ENCODE data around the gene DPP6. TPM values are rescaled to one million over a fixed set of nuclear protein-coding genes. Genes with fewer than 3 reads are reported as not detected.

Gene DPP6
- polyA plus RNA-seq, 4 donors = 42.7 to 61.2 (median 48.9) TPM

DNA sequence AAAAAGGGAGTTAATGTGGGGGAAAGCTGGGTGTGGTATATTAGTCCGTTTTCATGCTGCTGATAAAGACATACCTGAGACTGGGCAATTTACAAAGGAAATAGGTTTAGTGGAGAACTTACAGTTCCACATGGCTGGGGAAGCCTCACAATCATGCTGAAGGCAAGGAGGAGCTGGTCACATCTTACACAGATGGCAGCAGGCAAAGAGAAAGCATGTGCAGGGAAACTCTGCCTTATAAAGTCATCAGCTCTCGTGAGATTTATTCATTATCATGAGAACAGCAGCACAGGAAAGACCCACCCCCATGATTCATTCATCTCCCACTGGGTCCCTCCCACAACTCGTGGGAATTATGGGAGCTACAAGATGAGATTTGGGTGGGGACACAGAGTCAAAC, 836.5 kb downstream of the DPP6 start:
- DNase-seq (ENCODE audit: low read depth in 4 of 4, low spot score in 3 of 4) = no peak

- no peak for DNase-seq (ENCODE audit: low read depth in 4 of 4, low spot score in 3 of 4)
These were observed 840.3 kb downstream of the DPP6 start for GRCh38 chr7:154892459-154892858.

GRCh38 chr7:154896076-154896475, 843.9 kb downstream of the DPP6 start:
- DNase-seq (ENCODE audit: low read depth in 4 of 4, low spot score in 3 of 4) = no peak

DNA sequence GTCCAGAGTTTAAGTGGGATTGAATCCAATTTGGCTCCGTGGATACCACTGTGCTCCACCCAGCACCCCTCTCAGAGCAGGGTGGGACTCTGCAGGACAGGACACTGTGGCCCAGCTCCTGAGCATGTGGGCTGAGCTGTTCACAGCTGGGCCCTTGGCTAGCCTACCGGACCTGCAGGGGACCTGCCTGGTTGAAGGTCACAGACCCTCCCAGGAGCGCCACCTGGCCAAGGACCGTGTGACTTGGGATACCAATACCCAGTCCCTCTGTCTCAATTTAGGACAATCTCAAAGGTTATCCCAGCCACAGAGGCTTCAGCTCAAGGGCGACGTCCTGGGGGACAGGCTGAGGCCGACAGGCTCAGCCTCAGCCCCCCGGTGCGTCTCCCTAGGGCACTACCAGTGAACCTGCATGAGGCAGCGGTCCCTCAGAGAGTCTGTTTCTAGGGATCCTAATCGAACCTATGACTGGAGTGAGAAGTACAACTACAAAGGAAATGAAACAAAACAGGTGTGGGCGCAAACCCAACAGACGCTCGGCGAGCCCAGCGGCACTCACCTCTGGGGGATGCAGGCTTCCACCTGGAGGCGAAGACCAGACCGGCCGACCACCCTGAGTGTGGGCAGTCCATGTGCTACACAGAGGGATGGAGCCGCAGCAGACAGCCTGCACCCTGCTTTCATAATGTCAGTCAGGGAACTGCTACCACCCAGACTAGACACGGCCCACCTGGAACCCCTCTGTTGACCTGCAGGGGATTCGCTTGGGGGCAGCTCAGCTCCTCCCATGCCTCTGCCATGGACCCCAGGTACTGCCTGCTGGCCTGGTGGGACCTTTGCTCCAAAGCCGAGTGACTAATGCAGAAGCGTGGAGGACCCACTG, 847.0 kb downstream of the DPP6 start:
- DNase-seq (ENCODE audit: low read depth in 4 of 4, low spot score in 3 of 4) = no peak

DNA sequence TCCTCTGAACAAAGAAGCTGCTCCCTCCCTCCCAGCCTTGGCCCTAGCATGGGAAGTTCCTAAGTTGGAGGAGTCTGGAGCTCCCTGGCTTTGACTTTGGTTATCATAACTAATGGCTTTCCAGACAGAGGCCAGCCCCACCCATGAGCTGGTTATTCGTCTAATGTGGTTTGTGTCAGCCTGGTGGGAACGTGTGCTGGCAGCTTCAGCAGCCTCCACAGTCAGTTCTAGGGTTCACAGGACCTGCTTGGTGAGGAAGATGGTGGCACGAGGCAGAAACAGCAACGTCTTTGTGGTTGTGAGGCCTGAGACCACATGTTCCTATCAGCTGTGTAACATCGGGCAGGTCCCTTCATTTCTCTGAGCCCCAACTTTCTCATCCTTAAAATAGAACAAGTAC, 847.7 kb downstream of the DPP6 start:
- DNase-seq (ENCODE audit: low read depth in 4 of 4, low spot score in 3 of 4) = no peak

GRCh38 chr7:154902600-154903082, 850.4 kb downstream of the DPP6 start:
- no peak for DNase-seq (ENCODE audit: low read depth in 4 of 4, low spot score in 3 of 4)

GRCh38 chr7:154903083-154903731, 851.0 kb downstream of the DPP6 start:
- no peak for DNase-seq (ENCODE audit: low read depth in 4 of 4, low spot score in 3 of 4)

- no peak for DNase-seq (ENCODE audit: low read depth in 4 of 4, low spot score in 3 of 4)
These were observed 852.9 kb downstream of the DPP6 start for GRCh38 chr7:154905146-154905545.

GRCh38 chr7:154905615-154906014, 853.4 kb downstream of the DPP6 start:
- no peak for DNase-seq (ENCODE audit: low read depth in 4 of 4, low spot score in 3 of 4)

DNA sequence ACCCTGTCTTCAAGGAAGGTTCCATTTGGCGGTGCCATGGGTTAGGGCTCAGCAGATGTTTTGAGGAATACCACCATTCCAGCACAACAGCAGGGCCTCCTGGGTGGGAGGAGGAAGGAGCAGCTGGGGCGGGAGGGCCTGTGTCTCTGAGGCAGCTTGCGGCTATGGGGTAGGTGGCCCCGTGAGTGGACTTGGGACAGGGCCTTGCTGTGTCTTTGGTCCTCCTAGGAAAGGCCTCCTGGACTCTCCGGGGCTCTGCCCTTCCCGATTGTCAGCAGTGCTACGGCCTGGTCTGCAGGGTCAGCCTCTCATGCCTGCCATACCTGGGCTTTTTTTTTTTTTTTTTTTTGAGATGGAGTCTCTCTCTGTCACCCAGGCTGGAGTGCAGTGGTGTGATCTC, 854.0 kb downstream of the DPP6 start:
- no peak for DNase-seq (ENCODE audit: low read depth in 4 of 4, low spot score in 3 of 4)

DNA sequence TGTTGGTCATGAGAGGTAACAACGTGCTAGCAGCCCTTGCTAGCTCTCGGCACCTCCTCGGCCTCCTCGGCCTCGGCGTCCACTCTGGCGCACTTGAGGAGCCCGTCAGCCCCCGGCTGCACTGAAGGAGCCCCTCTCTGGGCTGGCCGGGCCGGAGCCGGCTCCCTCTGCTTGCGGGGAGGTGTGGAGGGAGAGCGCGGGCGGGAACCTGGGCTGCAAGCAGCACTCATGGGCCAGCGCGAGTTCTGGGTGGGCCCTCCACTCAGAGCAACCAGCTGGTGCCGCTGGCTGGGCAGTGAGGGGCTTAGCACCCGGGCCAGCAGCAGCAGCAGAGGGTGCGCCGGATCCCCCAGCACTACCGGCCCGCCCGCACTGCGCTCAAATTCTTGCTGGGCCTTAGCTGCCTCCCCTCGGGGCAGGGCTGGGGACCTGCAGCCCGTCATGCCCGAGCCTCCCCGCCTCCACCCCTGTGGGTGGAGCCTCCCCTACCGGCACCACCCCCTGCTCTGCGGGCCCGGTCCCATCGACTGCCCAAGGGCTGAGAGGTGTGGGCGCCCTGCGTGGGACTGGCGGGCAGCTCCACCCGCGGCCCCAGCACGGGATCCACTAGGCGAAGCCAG, 854.6 kb downstream of the DPP6 start:
- DNase-seq (ENCODE audit: low read depth in 4 of 4, low spot score in 3 of 4) = no peak

DNA sequence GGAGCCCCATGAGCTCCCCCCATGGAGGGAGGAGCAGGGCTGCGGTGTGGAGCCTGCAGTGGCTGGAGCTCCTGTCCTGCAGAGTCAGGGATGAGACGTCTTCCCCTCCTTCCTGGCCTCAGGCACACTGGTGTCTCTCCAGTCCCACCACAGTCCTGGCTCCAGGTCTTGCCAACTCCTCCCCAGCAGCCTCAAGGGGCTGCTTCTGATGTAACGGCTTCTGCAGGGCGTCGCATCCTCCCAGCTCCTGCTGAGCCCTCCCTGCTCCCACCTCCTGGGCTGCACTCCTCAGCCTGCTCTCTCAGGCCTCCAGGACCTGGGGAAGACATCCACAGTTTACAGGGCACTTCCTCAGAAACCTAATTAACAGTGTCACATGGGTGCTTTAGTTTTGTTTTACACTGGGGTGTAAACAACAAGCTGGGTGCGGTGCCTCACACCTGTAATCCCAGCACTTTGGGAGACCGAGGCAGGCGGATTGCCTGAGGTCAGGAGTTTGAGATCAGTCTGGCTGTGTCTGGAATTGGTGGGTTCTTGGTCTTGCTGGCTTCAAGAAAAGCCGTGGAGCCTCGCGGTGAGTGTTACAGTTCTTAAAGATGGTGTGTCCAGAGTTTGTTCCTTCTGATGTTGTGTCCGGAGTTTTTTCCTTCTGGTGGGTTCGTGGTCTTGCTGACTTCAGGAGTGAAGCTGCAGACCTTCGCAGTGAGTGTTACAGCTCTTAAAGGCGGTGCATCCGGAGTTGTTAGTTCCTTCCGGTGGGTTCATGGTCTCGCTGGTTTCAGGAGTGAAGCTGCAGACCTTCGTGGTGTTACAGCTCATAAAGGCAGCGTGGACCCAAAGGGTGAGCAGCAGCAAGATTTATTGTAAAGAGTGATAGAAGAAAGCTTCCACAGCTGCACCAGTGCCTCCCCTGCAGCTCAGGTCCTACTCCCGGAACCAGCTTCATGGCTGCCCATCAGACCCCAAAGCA, 855.7 kb downstream of the DPP6 start:
- DNase-seq (ENCODE audit: low read depth in 4 of 4, low spot score in 3 of 4) = no peak

GRCh38 chr7:154909241-154910105, 857.3 kb downstream of the DPP6 start:
- DNase-seq (ENCODE audit: low read depth in 4 of 4, low spot score in 3 of 4) = no peak

GRCh38 chr7:154910125-154910524, 857.9 kb downstream of the DPP6 start:
- no peak for DNase-seq (ENCODE audit: low read depth in 4 of 4, low spot score in 3 of 4)

DNA sequence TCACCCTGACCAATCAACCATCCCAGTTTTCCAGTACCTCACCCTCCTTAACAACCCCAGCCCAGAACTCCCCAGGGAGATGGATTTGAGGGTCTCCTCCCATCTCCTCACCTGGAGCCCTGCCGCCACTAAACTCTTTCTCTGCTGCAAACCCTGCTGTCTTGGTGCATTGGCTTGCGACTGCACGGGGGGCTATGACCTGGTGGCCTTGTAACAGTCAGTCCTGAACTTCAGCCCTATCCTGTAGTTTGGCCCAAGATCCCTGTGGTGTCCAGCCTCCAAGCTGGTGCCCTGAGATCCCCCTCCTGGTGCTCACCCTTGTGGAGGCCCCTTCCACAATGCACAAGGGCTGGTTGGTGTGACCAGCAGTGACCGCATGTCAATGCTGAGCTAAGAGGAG, 858.8 kb downstream of the DPP6 start:
- DNase-seq (ENCODE audit: low read depth in 4 of 4, low spot score in 3 of 4) = no peak

GRCh38 chr7:154911411-154911810, 859.2 kb downstream of the DPP6 start:
- DNase-seq (ENCODE audit: low read depth in 4 of 4, low spot score in 3 of 4) = no peak

GRCh38 chr7:154911862-154912455, 859.8 kb downstream of the DPP6 start:
- DNase-seq (ENCODE audit: low read depth in 4 of 4, low spot score in 3 of 4) = no peak

DNA sequence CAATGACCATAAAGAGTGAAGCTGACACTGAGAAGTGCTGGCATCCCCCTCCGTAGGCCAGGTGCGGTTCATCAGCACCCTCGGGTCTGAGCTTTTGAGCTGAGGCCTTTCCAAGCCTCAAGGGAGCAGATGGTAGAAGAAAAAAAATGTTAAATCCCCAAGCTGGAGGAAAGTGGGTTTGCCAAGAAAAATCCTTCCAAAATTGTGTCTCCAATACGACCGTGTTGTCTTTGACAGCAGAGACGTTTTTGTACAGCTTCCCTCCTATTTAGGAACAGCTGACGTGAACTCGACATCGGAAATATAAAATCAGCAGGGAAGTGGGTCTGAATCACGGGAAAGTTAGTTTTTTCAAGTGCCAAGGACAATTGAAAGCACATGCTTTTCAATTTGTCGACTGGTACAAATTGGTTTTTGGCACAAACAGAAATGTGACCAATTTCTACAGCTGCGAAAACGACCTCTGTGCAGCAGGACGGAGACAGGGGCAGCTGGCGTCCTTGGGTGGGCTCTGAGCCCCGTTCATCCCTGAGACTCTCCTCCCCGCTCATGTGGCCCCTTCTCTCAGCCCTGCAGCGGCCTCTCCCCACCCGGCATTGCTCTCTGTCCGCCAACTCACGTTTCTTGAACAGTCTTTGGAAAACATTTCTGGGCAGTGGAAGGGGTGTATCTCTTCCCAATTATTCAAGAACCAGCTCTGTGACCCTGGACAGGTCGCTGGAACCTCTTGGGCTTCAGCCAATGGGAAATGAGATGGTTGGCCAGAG, 860.9 kb downstream of the DPP6 start:
- no peak for DNase-seq (ENCODE audit: low read depth in 4 of 4, low spot score in 3 of 4)

Data from right renal pelvis (tissue), 4 donors.